Stimulated activated CD4-positive, alpha-beta T cell treated with anti-CD3 and anti-CD28 coated beads, TNF-alpha, amount 100 ng/mL, for 1 hour (primary cell): ENCODE measurements around the gene INO80E.

Source experiments
- DNase-seq, 3 donors: peaks; one replicate each; pipeline ENCODE4 v3.0.0-alpha.2; 2020; ENCODE audit warnings: low read depth in 3 of 3, low spot score in 1 of 3

The INO80E gene

DNA sequence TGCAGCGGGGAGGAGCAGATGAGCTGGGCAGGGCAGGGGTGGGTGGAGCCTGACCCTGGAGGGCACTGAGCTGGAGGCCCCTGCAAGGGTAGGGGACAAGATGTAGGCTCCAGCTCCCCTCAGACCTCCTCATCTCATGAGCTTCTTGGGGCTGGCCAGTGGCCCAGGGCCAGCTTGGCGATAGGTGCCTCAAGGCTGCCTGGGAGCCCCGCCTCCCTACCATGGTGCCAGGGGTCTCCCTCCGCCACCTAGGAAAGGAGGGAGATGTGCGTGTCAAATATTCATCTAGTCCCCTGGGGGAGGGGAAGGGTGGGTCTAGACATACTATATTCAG lies 4.5 kb upstream of the INO80E start:
- no peak for DNase-seq

DNA sequence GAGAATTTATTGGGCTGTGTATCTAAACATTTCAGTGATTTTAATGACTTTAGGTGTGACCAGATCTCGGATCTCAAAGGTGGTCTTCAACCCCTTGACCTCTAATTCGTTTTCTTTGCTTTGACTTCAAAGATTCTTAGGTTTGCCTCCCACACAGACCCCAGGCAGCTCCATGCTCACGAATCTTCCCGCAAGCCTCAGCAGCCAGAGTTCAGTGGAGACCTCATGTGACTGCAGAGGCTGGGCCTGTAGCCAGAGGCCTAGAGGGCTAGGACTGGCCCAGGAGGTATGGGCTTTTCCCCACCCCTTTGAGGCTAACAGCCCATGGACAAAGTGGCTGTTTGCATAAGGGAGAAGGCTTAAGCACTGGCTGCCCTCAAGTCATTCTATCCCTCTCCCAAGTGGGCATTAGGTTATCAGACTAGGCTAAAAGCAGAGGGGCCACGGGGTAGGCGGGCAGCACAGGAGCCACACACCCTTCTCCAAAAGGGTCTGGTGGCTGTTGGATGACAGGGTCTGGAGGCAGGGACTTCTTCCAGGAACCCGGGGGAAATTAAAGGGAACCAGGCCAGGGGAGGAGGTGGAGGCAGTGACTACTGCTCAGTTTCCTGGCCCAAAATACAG lies 3.6 kb upstream of the INO80E start:
- DNase-seq, result no peak

DNA sequence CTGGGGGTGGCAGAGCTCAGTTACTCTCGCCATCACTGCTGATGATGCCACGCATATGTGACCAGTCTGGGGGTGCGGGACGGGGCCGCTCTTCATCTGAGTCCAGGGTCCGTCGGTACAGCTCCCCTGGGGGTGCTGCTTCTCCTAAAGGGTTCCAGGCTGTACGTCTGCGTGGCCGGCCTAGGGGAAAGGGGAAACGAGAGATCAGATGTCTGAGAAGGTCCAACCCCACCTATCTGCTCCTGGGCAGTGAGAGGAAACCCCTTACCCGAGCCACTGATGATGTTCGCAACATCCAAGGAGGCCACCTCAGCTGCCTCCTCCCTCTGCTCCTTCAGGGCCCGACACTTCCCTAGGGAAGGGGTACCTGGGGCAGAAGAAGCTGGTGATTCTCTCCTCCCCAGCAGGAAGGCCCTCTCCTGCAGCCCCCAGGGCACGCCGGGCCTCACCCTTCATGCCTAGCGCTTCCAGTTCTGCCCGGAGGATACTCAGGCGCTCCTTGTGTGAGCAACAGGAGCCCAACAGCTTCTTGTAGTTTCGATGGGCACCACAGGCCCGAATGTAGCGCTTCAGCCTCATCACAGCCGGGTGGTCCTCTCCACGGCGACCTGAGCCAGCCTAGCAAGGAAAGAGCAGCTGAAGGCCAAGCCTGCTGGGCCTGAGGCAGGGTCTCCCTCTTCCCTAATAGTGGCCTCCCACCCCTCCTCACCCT lies 2.7 kb upstream of the INO80E start:
- DNase-seq, result no peak

DNA sequence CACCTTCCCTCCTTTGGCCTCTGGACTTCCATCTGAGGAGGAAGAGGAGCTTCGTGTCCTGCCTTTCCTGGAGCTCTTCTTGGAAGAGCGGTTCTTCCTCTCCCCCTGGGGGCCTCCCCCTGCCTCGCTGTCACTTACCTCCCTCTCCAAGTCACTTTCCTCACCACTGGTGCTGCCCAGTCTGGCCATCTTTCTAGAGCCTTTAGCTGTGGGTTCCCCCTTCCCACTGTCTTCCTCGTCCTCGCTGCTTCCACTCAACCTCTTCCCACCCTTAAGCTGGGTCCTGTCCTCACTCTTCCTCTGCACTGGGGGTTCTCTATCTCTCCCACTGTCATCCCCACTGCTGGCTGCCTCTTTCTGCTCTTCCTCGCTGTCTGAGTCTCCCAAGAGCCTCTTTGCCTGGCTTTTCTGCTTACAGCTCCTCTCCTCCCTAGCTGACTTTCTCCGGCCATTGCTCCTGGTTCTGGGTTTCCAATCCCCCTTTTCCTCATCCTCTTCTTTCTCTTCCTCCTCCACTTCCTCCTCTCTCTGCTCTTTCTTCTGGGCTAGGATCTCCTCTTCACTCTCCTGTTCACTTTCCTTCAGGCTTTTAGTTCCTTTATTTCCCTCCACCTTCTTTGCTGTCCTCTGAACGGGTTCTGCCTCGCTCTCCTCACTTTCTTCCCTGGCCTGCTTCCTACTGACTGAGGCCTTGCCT lies 2.0 kb upstream of the INO80E start:
- no peak for DNase-seq

DNA sequence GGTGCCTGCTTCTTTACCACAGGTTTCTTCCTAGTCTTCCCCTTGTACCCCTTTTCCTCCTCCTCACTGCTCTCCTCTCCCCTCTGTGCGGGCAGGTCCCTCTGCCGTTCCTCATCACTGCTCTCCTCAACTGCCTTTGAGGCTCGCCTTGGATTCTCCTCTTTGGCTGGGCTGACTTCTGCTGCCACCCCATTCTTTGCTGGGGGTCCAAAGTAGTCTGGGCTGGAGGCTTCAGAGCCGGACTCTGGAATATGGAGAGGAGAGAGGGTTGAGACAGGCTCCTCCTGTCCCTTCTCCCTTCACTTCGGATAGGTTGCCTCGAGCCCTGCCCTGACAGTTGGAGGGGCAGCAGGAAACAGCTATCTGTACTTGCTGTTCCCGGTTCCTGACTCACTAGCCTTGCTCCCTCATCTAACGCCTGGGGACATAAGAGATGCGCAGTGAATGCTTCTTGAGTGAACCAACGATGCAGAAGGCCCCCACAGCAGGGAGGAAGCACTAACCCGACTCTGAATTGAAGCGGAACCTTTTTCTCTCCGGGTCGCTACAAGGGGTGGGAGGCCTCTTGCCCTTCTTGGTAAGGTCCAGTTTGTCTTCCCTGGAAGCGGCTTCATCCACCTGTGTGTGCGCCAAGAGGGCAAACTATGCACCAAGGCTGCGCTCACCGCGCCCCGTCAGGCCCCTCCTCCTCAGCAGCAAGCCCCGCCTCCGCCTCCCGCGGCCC lies 1.3 kb upstream of the INO80E start:
- DNase-seq, result peak in 1 of 3 donors; percentile 64

DNA sequence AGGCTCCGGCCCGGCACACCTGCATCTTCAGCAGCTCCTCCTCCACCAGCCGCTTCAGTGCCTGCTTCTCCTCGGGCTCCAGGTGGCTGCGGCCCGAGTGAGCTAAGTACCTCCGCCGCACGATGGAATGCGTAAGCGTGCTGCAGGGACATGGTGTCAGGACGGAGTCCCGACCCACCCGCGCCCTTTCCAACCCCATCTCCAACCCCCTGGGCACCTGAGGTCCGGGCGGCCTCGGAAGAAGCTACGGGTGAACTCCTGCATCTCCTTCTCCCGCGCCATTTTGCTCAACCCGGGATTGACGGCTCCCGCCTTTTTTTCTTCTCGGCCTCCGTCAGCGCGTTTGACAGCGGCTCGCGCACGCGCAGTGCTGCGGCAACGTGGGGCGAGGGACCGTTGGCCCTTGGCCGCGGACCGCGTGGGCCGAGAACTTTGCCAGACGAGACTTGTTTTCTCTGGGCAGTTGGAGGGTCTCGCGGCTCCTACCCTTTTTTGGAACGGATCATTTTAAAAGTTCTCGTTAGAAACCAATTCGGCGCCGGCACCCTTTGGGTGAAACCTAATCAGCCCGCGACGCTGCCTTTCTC lies 624 bp upstream of the INO80E start, which contains the start of gene HIRIP3:
TSS of gene HIRIP3 (minus strand) at position 294 of the 587 bp plus-strand sequence. CDS start at position 282, 12 bp downstream.
- DNase-seq, result peak; percentile 60 to 78 (median 71)

DNA sequence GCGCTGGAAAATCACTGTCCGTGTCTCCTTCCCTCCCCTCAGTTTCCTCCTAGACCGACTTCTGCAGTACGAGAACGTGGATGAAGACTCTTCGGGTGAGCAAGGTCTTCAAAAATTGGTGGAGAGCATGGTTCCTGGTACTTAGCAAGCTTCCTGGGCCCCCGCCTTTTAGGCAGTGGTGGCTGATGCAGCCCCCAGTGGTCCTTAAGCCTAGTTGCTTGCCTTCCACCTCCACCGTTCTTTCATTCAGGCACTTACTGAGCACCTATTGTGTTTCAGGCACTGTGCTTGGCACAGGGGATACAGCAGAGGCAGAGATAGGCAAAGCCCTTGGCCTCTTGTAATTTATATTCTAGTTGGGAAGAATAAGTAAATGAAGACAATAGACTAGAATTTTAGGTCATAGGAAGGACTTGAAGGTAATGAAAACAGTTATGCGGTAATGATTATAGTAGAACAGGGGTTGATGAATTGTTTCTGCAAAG lies 767 bp downstream of the INO80E start:
- DNase-seq, result no peak

DNA sequence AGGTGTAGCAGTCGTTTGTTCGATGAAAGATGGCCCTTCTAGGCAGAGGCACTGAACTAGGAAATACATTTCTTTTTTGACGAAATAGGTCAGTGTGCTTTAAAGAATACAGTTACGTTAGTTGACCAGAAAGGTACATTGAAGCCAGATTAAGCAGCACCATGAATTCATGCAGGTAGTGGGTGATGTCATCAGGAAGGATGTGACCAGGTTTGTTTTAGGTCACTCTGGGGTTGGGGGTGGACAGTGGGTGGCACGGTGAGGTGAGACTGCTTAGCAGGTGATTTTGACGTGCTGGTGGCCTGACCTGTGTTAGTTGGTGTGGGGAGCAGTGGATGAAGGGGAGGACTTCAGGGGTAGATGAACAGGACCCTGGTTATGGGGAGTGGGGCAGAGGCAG lies 3.6 kb downstream of the INO80E start:
- no peak for DNase-seq

DNA sequence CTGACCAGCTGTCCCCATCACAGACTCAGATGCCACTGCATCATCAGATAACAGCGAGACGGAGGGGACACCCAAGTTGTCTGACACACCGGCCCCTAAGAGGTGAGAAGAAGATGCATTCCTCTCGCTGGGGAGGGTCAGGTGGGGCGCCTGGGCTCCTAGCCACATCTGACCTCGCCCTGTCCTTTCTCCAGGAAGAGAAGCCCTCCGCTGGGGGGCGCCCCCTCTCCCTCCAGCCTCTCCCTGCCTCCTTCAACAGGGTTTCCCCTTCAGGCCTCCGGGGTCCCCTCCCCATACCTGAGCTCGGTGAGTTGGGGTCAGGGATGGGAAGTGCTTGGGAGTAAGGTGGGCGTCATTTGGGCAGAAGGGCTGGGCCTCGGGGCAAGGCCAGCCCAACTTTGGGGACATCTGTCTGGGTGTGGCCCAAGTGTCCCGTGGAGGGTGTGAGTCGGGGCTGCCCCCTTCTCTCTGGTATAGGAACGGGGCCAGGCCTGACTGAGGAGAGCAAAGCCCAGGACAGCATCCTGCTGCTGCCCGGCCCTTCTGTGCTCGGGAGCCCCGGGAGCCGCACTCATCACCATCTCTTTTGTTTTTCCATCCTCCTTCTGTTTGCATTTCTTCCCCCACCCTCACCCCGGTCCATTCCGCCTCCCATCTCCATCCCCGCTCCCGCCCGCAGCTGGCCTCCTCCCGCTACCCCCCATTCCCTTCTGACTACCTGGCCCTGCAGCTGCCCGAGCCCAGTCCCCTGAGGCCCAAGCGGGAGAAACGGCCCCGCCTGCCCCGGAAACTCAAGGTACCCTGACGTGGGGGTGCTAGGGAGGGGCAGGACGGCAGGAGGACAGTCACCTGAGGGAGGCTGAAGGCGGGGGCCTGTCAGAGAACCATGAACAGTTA lies 4.9 kb downstream of the INO80E start:
- no peak for DNase-seq

DNA sequence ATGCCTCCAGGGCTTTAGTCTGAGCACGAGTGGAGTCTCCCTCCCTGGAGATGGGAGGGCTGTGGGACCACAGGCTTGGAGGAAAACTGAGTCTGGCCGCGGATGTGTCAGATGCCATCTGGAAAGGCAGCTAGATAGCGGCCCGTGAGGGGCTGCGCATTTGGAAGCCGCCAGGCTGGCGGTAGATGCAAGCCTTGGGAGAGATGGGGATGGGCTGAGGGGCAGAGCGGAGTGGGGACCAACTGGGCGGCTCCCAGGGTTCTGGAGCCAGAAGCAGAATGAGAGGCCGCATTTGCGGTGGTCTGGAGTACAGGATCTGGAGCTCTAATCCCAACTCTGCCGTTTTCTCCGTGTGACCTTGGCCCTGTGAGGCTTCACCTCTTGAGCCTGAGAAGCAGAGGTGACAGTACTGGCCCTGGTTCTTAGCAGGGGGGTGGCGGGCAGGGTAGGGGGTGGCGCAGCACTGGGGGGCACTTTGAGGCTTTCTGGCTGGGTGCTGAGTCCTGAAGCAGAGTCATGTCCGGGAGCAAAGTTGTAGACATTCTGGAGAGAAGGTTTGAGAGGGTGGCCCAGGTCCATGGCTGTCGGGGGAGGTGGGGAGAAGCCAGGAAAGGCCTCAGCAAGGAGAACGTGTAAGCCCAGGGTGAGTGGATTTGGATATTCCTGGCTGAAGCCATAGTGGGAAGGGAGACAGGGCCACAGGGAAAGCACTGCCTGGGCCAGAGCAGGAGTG lies 6.7 kb downstream of the INO80E start:
- DNase-seq, result no peak

DNA sequence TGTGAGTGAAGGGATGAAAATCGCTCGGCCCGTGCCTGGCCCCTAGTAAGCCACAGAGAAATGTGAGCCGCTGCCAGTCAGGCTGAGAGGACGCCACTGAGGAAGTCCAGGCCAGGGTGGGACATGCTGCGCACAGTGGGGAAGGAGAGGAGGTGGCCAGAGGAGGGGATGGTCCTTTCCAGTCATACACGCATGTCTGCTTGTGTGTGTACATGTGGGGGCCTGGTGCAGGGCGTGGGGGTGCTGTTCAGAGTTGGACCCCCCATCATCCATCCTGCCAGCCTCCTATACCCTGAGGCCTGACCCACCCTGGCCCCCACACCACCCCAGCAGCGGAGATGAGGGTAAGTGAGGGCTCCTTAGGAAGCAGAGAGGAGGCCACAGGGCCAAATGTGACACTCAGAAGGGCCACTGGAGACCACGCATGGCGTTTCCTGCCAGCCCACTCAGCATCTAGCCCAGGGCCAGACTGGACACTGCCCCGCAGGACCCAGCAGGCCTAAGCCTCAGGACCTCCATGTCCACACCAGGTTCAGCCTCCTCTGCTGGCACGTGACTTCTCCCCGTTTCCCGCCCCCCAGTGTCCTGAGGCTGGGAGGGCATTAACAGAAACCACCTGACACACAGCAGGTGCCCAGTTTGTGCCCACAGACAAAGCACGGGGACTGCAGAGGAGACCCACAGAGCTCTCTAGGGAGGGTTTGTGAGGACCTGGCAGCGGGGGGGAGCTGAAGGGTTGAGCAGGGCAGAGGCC lies 7.8 kb downstream of the INO80E start:
- no peak for DNase-seq

DNA sequence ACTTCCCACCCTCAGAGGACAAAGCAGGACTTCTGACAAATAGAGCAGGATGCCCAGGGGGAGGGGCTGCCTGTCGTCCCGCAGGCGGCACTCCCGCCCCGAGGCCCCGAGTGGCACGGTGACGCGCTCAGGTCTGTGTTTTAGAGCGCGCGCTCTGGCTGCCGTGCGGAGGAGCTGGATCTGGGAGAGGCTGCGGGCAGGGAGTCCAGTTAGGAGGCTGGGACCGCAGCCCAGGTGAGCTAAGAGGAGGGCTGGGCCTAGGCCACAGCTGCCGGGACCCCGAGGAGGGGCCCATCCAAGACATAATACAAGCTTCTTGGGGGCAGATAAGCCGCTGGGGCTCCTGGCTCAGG lies 8.4 kb downstream of the INO80E start:
- no peak for DNase-seq

DNA sequence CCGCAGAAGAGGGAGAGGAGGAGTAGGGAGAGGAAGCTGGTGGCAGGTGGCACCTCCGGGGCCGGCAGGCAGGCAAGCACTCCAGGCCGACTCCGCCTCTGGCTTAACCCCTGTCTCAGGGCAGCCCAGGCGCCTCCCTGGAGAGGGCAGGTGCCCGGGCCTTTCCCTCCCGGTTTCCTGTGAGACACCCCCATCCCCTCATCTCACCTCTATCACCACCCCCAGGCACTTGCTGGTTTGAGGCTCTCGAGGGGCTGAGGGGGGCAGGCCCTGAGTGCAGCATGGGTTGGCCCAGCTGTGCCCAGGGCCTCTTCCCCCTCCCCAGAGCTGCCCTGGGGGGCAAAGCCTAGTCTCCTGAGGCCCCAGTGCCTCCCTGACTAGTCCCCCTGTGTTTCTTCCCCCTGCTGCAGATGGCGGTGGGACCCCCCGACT lies 8.8 kb downstream of the INO80E start:
- DNase-seq, result no peak

DNA sequence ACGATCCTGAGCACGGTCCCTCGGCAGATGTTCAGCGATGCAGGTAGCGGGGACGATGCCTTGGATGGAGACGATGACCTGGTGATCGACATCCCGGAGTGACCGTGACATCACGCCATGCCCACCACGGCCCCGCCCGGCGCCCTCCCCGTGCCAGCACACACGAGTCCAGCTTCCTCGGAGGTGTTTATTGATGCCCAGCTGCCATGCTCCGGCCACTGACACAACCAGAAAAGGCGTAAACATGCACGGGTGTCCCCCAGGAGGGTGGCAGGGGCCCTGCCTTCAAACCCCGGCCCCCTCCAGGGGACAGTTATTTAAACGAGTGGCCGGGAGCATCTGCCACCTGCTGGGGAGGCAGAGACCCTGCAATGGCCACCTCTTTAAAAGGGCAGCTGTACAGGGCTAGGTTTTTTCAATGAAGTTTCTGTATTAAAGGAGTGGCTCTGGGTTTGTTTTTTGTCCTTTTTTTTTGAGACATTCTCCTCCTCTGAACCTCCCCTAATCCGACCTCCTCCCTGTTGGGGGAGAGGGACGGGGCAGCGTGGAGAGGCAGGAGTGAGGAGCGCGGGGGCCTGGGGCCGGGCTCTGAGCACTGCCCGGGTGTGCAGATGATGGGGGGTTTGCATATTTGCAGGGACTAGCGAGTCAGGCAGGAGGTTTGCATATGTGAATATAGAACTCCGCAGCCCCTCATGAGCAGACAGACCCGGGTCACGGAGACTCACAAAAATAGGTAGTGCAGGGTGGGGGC lies 9.5 kb downstream of the INO80E start:
- peak in 1 of 3 donors; percentile 22 for DNase-seq

DNA sequence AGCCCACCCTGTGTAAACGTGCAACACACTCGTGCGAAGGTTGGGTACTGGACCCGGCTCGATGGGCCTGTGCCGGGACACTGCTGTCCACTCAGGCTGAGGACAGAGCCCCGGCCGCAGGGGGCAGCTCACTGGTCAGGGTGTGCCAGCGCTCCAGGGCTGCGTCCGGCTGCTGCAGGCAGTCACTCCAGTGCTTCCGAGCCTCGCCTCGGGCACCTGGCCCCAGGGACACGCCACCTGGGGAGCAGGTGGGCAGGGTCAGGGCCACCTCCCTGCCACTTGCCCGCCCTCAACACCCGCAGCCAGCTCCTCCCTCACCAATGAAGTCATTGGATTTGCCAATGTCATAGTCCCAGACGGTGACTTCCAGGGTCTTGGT lies 10.0 kb downstream of the INO80E start:
- DNase-seq, result no peak

DNA sequence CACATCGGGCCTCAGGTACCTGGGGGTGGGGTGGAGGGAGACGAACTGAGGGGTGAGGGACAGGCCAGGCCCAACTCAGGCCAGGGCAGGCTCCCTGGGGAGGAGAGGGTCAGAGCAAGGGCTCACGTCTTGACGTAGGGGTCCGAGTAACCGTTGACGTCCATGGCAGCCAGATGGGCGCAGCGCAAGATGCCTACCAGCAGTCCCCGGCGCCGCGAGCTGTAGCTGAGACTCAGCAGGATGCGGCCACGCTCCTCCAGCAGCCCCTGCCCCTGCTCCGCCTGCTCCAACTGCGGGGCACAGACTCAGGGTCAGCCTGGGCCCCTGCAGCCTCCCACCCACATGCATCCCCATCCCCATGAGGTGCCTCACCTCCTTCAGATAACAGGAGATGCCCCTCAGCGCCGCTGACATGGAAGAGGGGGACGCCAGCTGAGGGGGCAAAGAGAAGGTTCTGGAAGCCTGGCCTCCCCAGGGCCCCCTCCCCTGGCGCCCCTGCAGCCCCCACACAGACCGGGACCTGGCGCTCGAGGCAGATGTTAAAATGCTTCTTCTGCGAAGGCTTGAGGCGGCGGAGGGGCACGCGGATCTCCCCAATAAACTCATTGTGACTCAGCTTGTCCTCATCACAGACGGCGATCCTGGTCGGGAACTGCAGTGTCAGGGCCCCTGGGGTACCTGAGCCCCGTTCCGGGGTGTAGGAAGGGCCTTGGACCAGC lies 10.8 kb downstream of the INO80E start:
- DNase-seq, result no peak

DNA sequence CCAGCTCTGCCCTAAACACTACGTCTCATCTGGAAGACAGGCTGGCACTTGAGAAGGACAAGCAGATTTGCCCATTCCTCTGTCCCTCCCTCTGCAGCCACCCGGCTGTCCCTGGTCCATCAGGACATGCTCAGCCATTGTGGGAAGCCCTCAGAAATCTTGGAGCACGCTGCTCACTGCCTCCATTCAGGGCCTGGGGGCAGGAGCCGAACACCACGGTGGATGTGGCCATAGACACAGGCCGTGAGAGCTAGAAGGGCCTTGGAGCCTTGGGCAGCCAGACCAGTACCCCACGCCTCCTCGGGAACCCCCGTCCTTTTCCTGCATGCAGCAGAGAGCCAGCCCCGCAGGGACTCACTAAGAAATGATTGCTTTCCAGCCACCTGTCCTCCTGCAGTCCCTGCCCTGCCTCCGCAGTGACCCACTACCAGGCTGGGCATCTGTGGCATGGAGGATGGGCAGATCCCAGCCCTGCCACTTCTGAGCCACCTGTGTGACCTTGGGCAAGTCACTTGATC lies 11.4 kb downstream of the INO80E start:
- no peak for DNase-seq
